GM23338 (cell line): ENCODE data around the gene NOXA1. TPM values are rescaled to one million over a fixed set of nuclear protein-coding genes. Genes with fewer than 3 reads are reported as not detected.

Experiments used
- ATAC-seq: fragments of 200-7000 bp; cut with Tn5 transposase; 3 replicates; pipeline ENCODE4 v1.9.1; 2020
- DNase-seq: peaks from one replicate; pipeline ENCODE4 v3.0.0-alpha.2; 2015; ENCODE audit warnings: low spot score
- H2AFZ ChIP-seq: fragments of 200-600 bp; sonication (generic); 2 replicates; pipeline ENCODE4 v1.8.0; 2016; ENCODE audit warnings: antibody characterized with exemption, mild to moderate bottlenecking, moderate library complexity
- H3F3A ChIP-seq: fragments of 200-600 bp; sonication (generic); replicated peaks from 2 replicates; pipeline ENCODE4 v1.8.0; 2017; ENCODE audit warnings: antibody characterized with exemption, mixed run types, low read depth
- H3K27ac ChIP-seq: fragments of 200-600 bp; sonication (generic); 2 replicates; pipeline ENCODE4 v1.6.1; 2016; ENCODE audit warnings: low read depth
- H3K27me3 ChIP-seq: fragments of 200-600 bp; sonication (generic); 2 replicates; pipeline ENCODE4 v1.8.0; 2016; ENCODE audit warnings: mild to moderate bottlenecking, mixed run types, moderate library complexity; ENCODE audit not compliant: insufficient read depth
- H3K36me3 ChIP-seq: fragments of 200-600 bp; sonication (generic); 2 replicates; pipeline ENCODE4 v1.8.0; 2016; ENCODE audit warnings: mild to moderate bottlenecking; ENCODE audit not compliant: insufficient read depth
- H3K4me1 ChIP-seq: fragments of 200-600 bp; sonication (generic); 2 replicates; pipeline ENCODE4 v1.8.0; 2016; ENCODE audit warnings: mild to moderate bottlenecking, moderate library complexity; ENCODE audit not compliant: insufficient read depth
- H3K4me2 ChIP-seq: fragments of 200-600 bp; sonication (generic); 2 replicates; pipeline ENCODE4 v1.7.1; 2017; ENCODE audit warnings: mixed run types
- H3K4me3 ChIP-seq: fragments of 200-600 bp; sonication (generic); 2 replicates; pipeline ENCODE4 v1.6.1; 2016; ENCODE audit warnings: mixed run types
- H3K79me2 ChIP-seq: fragments of 200-600 bp; sonication (generic); replicated peaks from 2 replicates; pipeline ENCODE4 v1.8.0; 2017; ENCODE audit warnings: mild to moderate bottlenecking; ENCODE audit not compliant: insufficient read depth
- H3K9me2 ChIP-seq: fragments of 200-600 bp; sonication (generic); 2 replicates; pipeline ENCODE4 v1.8.0; 2017; ENCODE audit not compliant: insufficient read depth
- H4K20me1 ChIP-seq: fragments of 200-600 bp; sonication (generic); replicated peaks from 2 replicates; pipeline ENCODE4 v1.8.0; 2017; ENCODE audit warnings: mild to moderate bottlenecking; ENCODE audit not compliant: insufficient read depth
- H3K27ac Mint-ChIP-seq: 2 replicates; pipeline ENCODE4 v1.8.0; 2020; ENCODE audit warnings: inconsistent platforms, mild to moderate bottlenecking, moderate library complexity, mixed read lengths
- H3K27me3 Mint-ChIP-seq: 3 replicates; pipeline ENCODE4 v1.8.0; 2022; ENCODE audit warnings: low read depth, mild to moderate bottlenecking, moderate library complexity, mixed read lengths, inconsistent platforms; ENCODE audit not compliant: insufficient read depth, poor library complexity
- H3K36me3 Mint-ChIP-seq: 3 replicates; pipeline ENCODE4 v1.8.0; 2021; ENCODE audit warnings: low read depth, mild to moderate bottlenecking, inconsistent platforms, moderate library complexity, mixed read lengths
- H3K4me1 Mint-ChIP-seq: 3 replicates; pipeline ENCODE4 v1.8.0; 2020; ENCODE audit warnings: mild to moderate bottlenecking, inconsistent platforms, mixed read lengths
- H3K4me3 Mint-ChIP-seq: 3 replicates; pipeline ENCODE4 v1.8.0; 2021; ENCODE audit warnings: moderate library complexity, mild to moderate bottlenecking, inconsistent platforms, mixed read lengths
- H3K9me3 Mint-ChIP-seq: 3 replicates; pipeline ENCODE4 v1.8.0; 2020; ENCODE audit warnings: moderate library complexity, mild to moderate bottlenecking, inconsistent platforms, mixed read lengths
- CREB1 ChIP-seq: fragments of 250-450 bp; sonication (Bioruptor Pico); IDR thresholded peaks from 2 replicates; pipeline ENCODE4 v1.5.0; 2020; ENCODE audit warnings: low read depth, mild to moderate bottlenecking, moderate library complexity
- EZH2 ChIP-seq: fragments of 200-600 bp; sonication (generic); IDR thresholded peaks from one replicate; pipeline ENCODE4 v1.8.0; 2017; ENCODE audit warnings: antibody characterized with exemption, mild to moderate bottlenecking, low read depth; ENCODE audit not compliant: unreplicated experiment
- EZH2phosphoT487 ChIP-seq: fragments of 200-600 bp; sonication (generic); IDR thresholded peaks from one replicate; pipeline ENCODE4 v1.8.1; 2018; ENCODE audit warnings: antibody characterized with exemption; ENCODE audit not compliant: unreplicated experiment
- JUNB ChIP-seq: IDR thresholded peaks from one replicate; pipeline ENCODE4 v1.6.1; 2016; ENCODE audit warnings: antibody characterized with exemption; ENCODE audit not compliant: unreplicated experiment
- NANOG ChIP-seq: IDR thresholded peaks from 2 replicates; pipeline ENCODE4 v1.6.1; 2016; ENCODE audit warnings: antibody characterized with exemption, borderline replicate concordance
- POLR2AphosphoS5 ChIP-seq: IDR thresholded peaks from 2 replicates; pipeline ENCODE4 v1.6.1; 2016; ENCODE audit warnings: antibody characterized with exemption, low read depth
- REST ChIP-seq: IDR thresholded peaks from one replicate; pipeline ENCODE4 v1.6.1; 2018; ENCODE audit warnings: antibody characterized with exemption; ENCODE audit not compliant: unreplicated experiment
- STAT1 ChIP-seq: IDR thresholded peaks from one replicate; pipeline ENCODE4 v1.6.1; 2016; ENCODE audit warnings: antibody characterized with exemption; ENCODE audit not compliant: unreplicated experiment
- ZNF114 ChIP-seq: fragments of 250-450 bp; sonication (Bioruptor Pico); IDR thresholded peaks from 2 replicates; pipeline ENCODE4 v1.5.0; 2020; ENCODE audit warnings: mild to moderate bottlenecking, moderate library complexity
- ZNF331 ChIP-seq: fragments of 250-450 bp; sonication (Bioruptor Pico); IDR thresholded peaks from 2 replicates; pipeline ENCODE4 v1.5.0; 2020; ENCODE audit warnings: low read depth, mild to moderate bottlenecking, moderate library complexity
- ZNF462 ChIP-seq: fragments of 250-450 bp; sonication (Bioruptor Pico); IDR thresholded peaks from 2 replicates; pipeline ENCODE4 v1.5.0; 2020; ENCODE audit warnings: mild to moderate bottlenecking, moderate library complexity
- polyA plus RNA-seq: library from polyadenylated mRNA; unstranded; fragments of >200 nt; fragmentation: Nextera tagmentation; extraction: Ambion mirVana; gene quantifications from 2 replicates; pipeline ENCODE4 v1.2.1, GENCODE V29; 2016
- total RNA-seq: library from RNA; depleted of rRNA; stranded (reverse); fragments of >200 nt; shearing (Covaris generic); gene quantifications from 2 replicates; pipeline ENCODE4 v1.2.3, GENCODE V29; 2014
- TF ChIP-seq, protein P1 (sequence below), 2 experiments: fragments of 200-600 bp in 1 of 2; sonication (generic) in 1 of 2; conservative IDR thresholded peaks; 2 replicates each; pipeline versions ENCODE4 v1.5.1 to v1.6.1; 2016 to 2017; ENCODE audit warnings: antibody characterized with exemption in 2 of 2, low read depth in 2 of 2, mild to moderate bottlenecking in 2 of 2, moderate library complexity in 1 of 2
- TF ChIP-seq, protein P2 (sequence below): IDR thresholded peaks from 2 replicates; pipeline ENCODE4 v1.6.1; 2016; ENCODE audit warnings: antibody characterized with exemption

Gene NOXA1
- total and polyA plus RNA-seq, 2 experiments from 2014 or later: 0.59 to 0.68 TPM

DNA sequence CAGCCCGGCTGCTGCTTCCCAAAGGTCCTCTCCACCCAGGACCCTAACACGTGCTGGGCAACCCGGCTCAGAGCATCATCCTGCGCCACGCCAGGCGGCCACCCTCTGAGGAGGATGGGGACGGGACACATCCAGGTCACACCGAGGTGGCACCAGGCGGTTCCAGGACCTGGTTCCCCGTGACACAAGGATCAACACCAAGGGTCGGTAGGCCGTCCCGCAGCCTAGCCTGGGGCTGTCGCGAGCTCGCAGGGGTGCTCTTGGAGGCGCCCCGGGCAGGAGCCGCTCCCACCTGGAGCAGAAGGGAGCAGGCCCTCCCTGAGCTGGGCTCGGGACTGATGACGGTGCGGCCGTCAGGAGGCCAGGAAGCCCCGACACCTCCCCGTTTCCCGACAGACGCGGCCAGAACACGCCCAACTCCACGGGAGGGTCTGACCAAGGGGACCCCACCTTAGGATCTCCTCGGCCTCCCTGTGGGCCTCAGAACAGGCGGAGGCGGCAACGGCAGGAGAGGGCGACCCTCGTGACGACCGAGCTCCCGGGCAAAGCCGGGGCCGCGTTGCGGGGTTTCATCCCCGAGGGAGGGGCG lies 6.5 kb upstream of the NOXA1 start:
- Histone ChIP-seq H3K27me3 (no peaks in the 10 kb centered on the region), H3K79me2 (peaks cover 21% of the 10 kb centered on the region), H4K20me1 (peaks cover 4% of the 10 kb centered on the region), H3K4me1 (peaks cover under 1% of the 10 kb centered on the region; the same call in 1 of the 2 replicates), H3F3A (0 out of 2 replicates have a peak, but pooled peaks cover 3% of the 10 kb centered on the region), H3K27ac (no peak overlapping the region), H2AFZ (no peak overlapping the region), H3K4me3 (no peak overlapping the region), H3K9me2 (no peaks in the 10 kb centered on the region), H3K4me2 (no peak overlapping the region), H3K36me3 (no peaks in the 10 kb centered on the region)
- Mint-ChIP-seq H3K27me3 (peaks cover 2% of the 10 kb centered on the region), H3K4me3 (no peak overlapping the region), H3K27ac (no peak overlapping the region), H3K9me3 (no peaks in the 10 kb centered on the region), H3K4me1 (no peaks in the 10 kb centered on the region), H3K36me3 (no peaks in the 10 kb centered on the region)
- ATAC-seq (peak; percentile 30), DNase-seq (no peak)
- TF ChIP-seq ZNF462 (CRISPR knock-in tag) (no peak), ZNF114 (CRISPR knock-in tag) (no peak), NANOG (no peak), JUNB (no peak), STAT1 (no peak), EZH2phosphoT487 (no peak), CREB1 (CRISPR knock-in tag) (no peak), ZNF331 (no peak), EZH2 (no peak), REST (no peak), POLR2AphosphoS5 (no peak)
- TF ChIP-seq, protein P1, sequence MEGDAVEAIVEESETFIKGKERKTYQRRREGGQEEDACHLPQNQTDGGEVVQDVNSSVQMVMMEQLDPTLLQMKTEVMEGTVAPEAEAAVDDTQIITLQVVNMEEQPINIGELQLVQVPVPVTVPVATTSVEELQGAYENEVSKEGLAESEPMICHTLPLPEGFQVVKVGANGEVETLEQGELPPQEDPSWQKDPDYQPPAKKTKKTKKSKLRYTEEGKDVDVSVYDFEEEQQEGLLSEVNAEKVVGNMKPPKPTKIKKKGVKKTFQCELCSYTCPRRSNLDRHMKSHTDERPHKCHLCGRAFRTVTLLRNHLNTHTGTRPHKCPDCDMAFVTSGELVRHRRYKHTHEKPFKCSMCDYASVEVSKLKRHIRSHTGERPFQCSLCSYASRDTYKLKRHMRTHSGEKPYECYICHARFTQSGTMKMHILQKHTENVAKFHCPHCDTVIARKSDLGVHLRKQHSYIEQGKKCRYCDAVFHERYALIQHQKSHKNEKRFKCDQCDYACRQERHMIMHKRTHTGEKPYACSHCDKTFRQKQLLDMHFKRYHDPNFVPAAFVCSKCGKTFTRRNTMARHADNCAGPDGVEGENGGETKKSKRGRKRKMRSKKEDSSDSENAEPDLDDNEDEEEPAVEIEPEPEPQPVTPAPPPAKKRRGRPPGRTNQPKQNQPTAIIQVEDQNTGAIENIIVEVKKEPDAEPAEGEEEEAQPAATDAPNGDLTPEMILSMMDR (conservative IDR thresholded peaks at IDR 0.05; ENCODE audit: low read depth in 2 of 2): no peak
- TF ChIP-seq, protein P2, sequence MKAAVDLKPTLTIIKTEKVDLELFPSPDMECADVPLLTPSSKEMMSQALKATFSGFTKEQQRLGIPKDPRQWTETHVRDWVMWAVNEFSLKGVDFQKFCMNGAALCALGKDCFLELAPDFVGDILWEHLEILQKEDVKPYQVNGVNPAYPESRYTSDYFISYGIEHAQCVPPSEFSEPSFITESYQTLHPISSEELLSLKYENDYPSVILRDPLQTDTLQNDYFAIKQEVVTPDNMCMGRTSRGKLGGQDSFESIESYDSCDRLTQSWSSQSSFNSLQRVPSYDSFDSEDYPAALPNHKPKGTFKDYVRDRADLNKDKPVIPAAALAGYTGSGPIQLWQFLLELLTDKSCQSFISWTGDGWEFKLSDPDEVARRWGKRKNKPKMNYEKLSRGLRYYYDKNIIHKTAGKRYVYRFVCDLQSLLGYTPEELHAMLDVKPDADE: no peak
